ENCODE data around the gene ZNF740.

ZNF740 gene

GRCh38 chr12:53221203-53222080 is 40.9 kb downstream of the ZNF740 start:
- no peak for TF ChIP-seq Cebpa-rat (IDR thresholded peaks at IDR 0.05)
- H3K27ac ChIP-seq, result peak overlapping the region; percentile 78 to 97 (median 93)
- H3K9me3 ChIP-seq (replicated peaks in 1 of 11), result no peaks in the 10 kb centered on the region
- H3K4me3 ChIP-seq, result peak overlapping the region; percentile 62 to 89 (median 72)
- H3K9ac ChIP-seq, result peak overlapping the region; percentile 82 to 93 (median 86)
- no peaks in the 10 kb centered on the region for H3K27me3 ChIP-seq
- H3K4me1 ChIP-seq, result peaks cover 70 to 85% (median 75%) of the 10 kb centered on the region in 10 experiments
- 0 out of 22 replicates have a peak, but pooled peaks cover 0 to 2% (median 0%) of the 10 kb centered on the region in 11 experiments for H3K36me3 ChIP-seq
- H3K4me2 ChIP-seq, result peak overlapping the region; percentile 81 to 99 (median 97)
- no peaks in the 10 kb centered on the region for H4K20me1 ChIP-seq

- Histone ChIP-seq H3K27ac (peak overlapping the region; percentile 78 to 97 (median 93); a peak in 20 of 22 replicates), H3K4me2 (peak overlapping the region; percentile 81 to 99 (median 97)), H3K27me3 (no peaks in the 10 kb centered on the region), H4K20me1 (no peaks in the 10 kb centered on the region), H3K36me3 (peaks cover 0 to 10% (median 0%) of the 10 kb centered on the region in 11 experiments; a peak in 8 of 22 replicates), H3K4me1 (peaks cover 64 to 78% (median 73%) of the 10 kb centered on the region in 10 experiments), H3K9ac (peak overlapping the region; percentile 82 to 93 (median 86); a peak in 21 of 22 replicates), H3K9me3 (replicated peaks in 1 of 11) (no peaks in the 10 kb centered on the region), H3K4me3 (peak overlapping the region; percentile 62 to 89 (median 72); a peak in 17 of 20 replicates)
- no peak for TF ChIP-seq Cebpa-rat (IDR thresholded peaks at IDR 0.05)
Observed at GRCh38 chr12:53222170-53222721, 41.7 kb downstream of the ZNF740 start.

GRCh38 chr12:53222806-53223261 is 42.3 kb downstream of the ZNF740 start:
- Histone ChIP-seq H4K20me1 (no peaks in the 10 kb centered on the region), H3K27ac (peak overlapping the region in 10 of 11 experiments; percentile 78 to 96 (median 92); a peak in 18 of 22 replicates), H3K36me3 (peaks cover 0 to 16% (median 0%) of the 10 kb centered on the region in 11 experiments; a peak in 8 of 22 replicates), H3K4me1 (peaks cover 58 to 74% (median 69%) of the 10 kb centered on the region in 10 experiments), H3K9me3 (replicated peaks in 1 of 11) (no peaks in the 10 kb centered on the region), H3K4me2 (peak overlapping the region; percentile 81 to 99 (median 97)), H3K27me3 (no peaks in the 10 kb centered on the region), H3K4me3 (peak overlapping the region in 7 of 10 experiments; percentile 16 to 89 (median 75); a peak in 11 of 20 replicates), H3K9ac (peak overlapping the region; percentile 50 to 91 (median 86); a peak in 21 of 22 replicates)
- TF ChIP-seq Cebpa-rat (IDR thresholded peaks at IDR 0.05), result no peak

GRCh38 chr12:53223389-53224060 is 43.0 kb downstream of the ZNF740 start:
- peaks cover 51 to 74% (median 66%) of the 10 kb centered on the region in 10 experiments for H3K4me1 ChIP-seq
- H3K4me2 ChIP-seq, result peak overlapping the region; percentile 81 to 99 (median 97)
- TF ChIP-seq Cebpa-rat (IDR thresholded peaks at IDR 0.05), result no peak
- H4K20me1 ChIP-seq, result no peaks in the 10 kb centered on the region
- peak overlapping the region in 7 of 10 experiments; percentile 25 to 89 (median 62); a peak in 13 of 20 replicates for H3K4me3 ChIP-seq
- H3K27ac ChIP-seq, result peak overlapping the region; percentile 60 to 96 (median 92); a peak in 20 of 22 replicates
- H3K9ac ChIP-seq, result peak overlapping the region; percentile 50 to 91 (median 86); a peak in 20 of 22 replicates
- H3K9me3 ChIP-seq (replicated peaks in 1 of 11), result no peaks in the 10 kb centered on the region
- no peaks in the 10 kb centered on the region for H3K27me3 ChIP-seq
- H3K36me3 ChIP-seq, result peaks cover 0 to 20% (median 0%) of the 10 kb centered on the region in 11 experiments; a peak in 8 of 22 replicates

- Histone ChIP-seq H3K9me3 (replicated peaks in 1 of 11) (no peaks in the 10 kb centered on the region), H3K4me3 (peak overlapping the region in 6 of 10 experiments; percentile 25 to 89 (median 48); a peak in 8 of 20 replicates), H3K9ac (peak overlapping the region; percentile 50 to 91 (median 86); a peak in 19 of 22 replicates), H3K27me3 (no peaks in the 10 kb centered on the region), H3K4me2 (peak overlapping the region; percentile 81 to 99 (median 97)), H3K4me1 (peaks cover 45 to 75% (median 66%) of the 10 kb centered on the region in 10 experiments), H4K20me1 (no peaks in the 10 kb centered on the region), H3K36me3 (peaks cover 0 to 20% (median 0%) of the 10 kb centered on the region in 11 experiments; a peak in 8 of 22 replicates), H3K27ac (peak overlapping the region; percentile 60 to 96 (median 92); a peak in 20 of 22 replicates)
- no peak for TF ChIP-seq Cebpa-rat (IDR thresholded peaks at IDR 0.05)
Observed at GRCh38 chr12:53224061-53224896, 43.8 kb downstream of the ZNF740 start.

- Histone ChIP-seq H3K9ac (peak overlapping the region in 4 of 11 experiments; percentile 17 to 87 (median 38); a peak in 5 of 22 replicates), H3K4me2 (peak overlapping the region; percentile 81 to 99 (median 97)), H3K27ac (peak overlapping the region in 6 of 11 experiments; percentile 86 to 94 (median 92); a peak in 9 of 22 replicates), H4K20me1 (no peaks in the 10 kb centered on the region), H3K4me1 (peaks cover 40 to 81% (median 66%) of the 10 kb centered on the region in 10 experiments), H3K36me3 (peaks cover 0 to 20% (median 0%) of the 10 kb centered on the region in 11 experiments; a peak in 8 of 22 replicates), H3K4me3 (no peak overlapping the region), H3K27me3 (no peaks in the 10 kb centered on the region), H3K9me3 (replicated peaks in 1 of 11) (no peaks in the 10 kb centered on the region)
- no peak for TF ChIP-seq Cebpa-rat (IDR thresholded peaks at IDR 0.05)
Observed at GRCh38 chr12:53224897-53225634, 44.5 kb downstream of the ZNF740 start.

Measured in BLaER1 treated with 17β-estradiol and CSF1 and Interleukin-3, amounts not matched to agents 10 nM and 100 nM (cell line).